Esophagus muscularis mucosa (tissue), 4 donors: ENCODE measurements around the gene TSSK2. TPM values are rescaled to one million over a fixed set of nuclear protein-coding genes. Genes with fewer than 3 reads are reported as not detected.

Source experiments
- DNase-seq: peaks from one replicate; pipeline ENCODE4 v3.0.0-alpha.2; 2017; ENCODE audit errors: extremely low spot score
- H3K27ac ChIP-seq, 4 donors: fragments of 200-600 bp; sonication (generic); replicated peaks in 1 of 4; 1 replicate in 3 of 4; 2 replicates in 1 of 4; pipeline ENCODE4 v1.5.1; 2016 to 2019; ENCODE audit warnings: mild to moderate bottlenecking in 1 of 4
- H3K27me3 ChIP-seq, 4 donors: fragments of 200-600 bp; sonication (generic); one replicate each; pipeline versions ENCODE4 v1.5.1 to v1.6.0; 2016 to 2019
- H3K36me3 ChIP-seq, 4 donors: fragments of 200-600 bp; sonication (generic); one replicate each; pipeline ENCODE4 v1.5.1; 2016 to 2019
- H3K4me1 ChIP-seq, 4 donors: fragments of 200-600 bp; sonication (generic); one replicate each; pipeline ENCODE4 v1.5.1; 2016 to 2019
- H3K4me3 ChIP-seq, 4 donors: fragments of 200-600 bp; sonication (generic); 1 replicate in 2 of 4; 2 replicates in 2 of 4; pipeline ENCODE4 v1.5.1; 2016 to 2019; ENCODE audit warnings: mild to moderate bottlenecking in 4 of 4, moderate library complexity in 1 of 4
- H3K9me3 ChIP-seq, 4 donors: fragments of 200-600 bp; sonication (generic); 1 replicate in 3 of 4; 2 replicates in 1 of 4; pipeline ENCODE4 v1.5.1; 2016 to 2019
- EP300 ChIP-seq: sonication (generic); formaldehyde crosslinking; IDR thresholded peaks from one replicate; pipeline ENCODE4 v1.6.1; 2017; ENCODE audit warnings: antibody characterized with exemption
- POLR2A ChIP-seq: fragments of 450-650 bp; IDR thresholded peaks from one replicate; pipeline ENCODE4 v1.6.1; 2017; ENCODE audit warnings: antibody characterized with exemption, moderate library complexity, mild to moderate bottlenecking, low read depth
- POLR2AphosphoS5 ChIP-seq, 2 donors: sonication (generic); formaldehyde crosslinking; IDR thresholded peaks; one replicate each; pipeline ENCODE4 v1.6.1; 2017; ENCODE audit warnings: antibody characterized with exemption in 2 of 2
- WGBS: methylation state at CpG from one replicate; pipeline ENCODE4 v1.1.5; 2018; 5-methylcytosine and 5-hydroxymethylcytosine counted together
- intact Hi-C: fragments of 100-400 bp; cut with DNase I; formaldehyde crosslinking; loops from one replicate; pipeline ENCODE4 v1.15.1; 2023
- total RNA-seq, 4 donors: library from RNA; depleted of rRNA; stranded (reverse); fragments of >200 nt; gene quantifications; one replicate each; pipeline versions ENCODE4 v1.1.0 to v1.2.1, GENCODE V29; 2016
- TF ChIP-seq, protein P1 (sequence below), 3 experiments: fragments of 200-600 bp in 2 of 3; fragments of 450-650 bp in 1 of 3; sonication (generic) in 2 of 3; IDR thresholded peaks; one replicate each; pipeline ENCODE4 v1.5.1; 2017 to 2019; ENCODE audit warnings: antibody characterized with exemption in 3 of 3, mild to moderate bottlenecking in 2 of 3, moderate library complexity in 1 of 3

TSSK2 gene
- total RNA-seq, 4 donors from 2014 or later: not detected

DNA sequence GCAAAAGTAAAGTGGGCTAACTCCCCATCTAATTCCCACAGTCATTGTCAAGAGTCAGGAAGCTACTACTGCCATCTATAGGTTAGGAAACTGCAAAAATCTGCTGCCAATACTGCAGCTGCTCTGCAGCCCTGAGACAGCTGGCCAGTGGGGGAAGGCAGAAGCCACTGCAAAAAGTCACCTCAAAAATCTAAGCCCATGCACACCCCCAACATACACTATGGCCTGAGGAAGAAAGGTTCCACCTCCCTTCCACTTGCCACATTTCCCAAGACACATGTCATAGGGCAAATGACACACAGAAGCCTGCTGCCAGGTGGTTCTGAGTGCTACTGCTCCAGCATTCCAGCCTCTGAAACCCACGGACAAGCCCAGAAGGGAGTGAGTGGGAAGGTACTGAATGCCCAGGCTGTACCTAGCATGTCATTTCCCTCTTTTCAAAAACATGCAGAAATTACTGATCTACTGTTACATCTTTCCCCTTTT is 45.8 kb upstream of the TSSK2 start:
- H3K27me3 ChIP-seq: no peaks in the 10 kb centered on the region
- 32% methylated on average over 1 of the region's 1 CpG for WGBS
- intact Hi-C loops: no loop called here
- no peak for DNase-seq
- no peak overlapping the region for H3K4me3 ChIP-seq
- no peaks in the 10 kb centered on the region for H3K9me3 ChIP-seq
- TF ChIP-seq, protein P1, sequence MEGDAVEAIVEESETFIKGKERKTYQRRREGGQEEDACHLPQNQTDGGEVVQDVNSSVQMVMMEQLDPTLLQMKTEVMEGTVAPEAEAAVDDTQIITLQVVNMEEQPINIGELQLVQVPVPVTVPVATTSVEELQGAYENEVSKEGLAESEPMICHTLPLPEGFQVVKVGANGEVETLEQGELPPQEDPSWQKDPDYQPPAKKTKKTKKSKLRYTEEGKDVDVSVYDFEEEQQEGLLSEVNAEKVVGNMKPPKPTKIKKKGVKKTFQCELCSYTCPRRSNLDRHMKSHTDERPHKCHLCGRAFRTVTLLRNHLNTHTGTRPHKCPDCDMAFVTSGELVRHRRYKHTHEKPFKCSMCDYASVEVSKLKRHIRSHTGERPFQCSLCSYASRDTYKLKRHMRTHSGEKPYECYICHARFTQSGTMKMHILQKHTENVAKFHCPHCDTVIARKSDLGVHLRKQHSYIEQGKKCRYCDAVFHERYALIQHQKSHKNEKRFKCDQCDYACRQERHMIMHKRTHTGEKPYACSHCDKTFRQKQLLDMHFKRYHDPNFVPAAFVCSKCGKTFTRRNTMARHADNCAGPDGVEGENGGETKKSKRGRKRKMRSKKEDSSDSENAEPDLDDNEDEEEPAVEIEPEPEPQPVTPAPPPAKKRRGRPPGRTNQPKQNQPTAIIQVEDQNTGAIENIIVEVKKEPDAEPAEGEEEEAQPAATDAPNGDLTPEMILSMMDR (IDR thresholded peaks at IDR 0.05): no peak
- TF ChIP-seq POLR2A (no peak), POLR2AphosphoS5 (IDR thresholded peaks at IDR 0.05) (no peak), EP300 (no peak)
- peaks cover 8 to 20% (median 10%) of the 10 kb centered on the region in 4 donors for H3K4me1 ChIP-seq
- H3K36me3 ChIP-seq: peaks cover 0 to 57% (median 38%) of the 10 kb centered on the region in 4 donors
- peak overlapping the region in 1 of 4 donors; percentile 24 for H3K27ac ChIP-seq

DNA sequence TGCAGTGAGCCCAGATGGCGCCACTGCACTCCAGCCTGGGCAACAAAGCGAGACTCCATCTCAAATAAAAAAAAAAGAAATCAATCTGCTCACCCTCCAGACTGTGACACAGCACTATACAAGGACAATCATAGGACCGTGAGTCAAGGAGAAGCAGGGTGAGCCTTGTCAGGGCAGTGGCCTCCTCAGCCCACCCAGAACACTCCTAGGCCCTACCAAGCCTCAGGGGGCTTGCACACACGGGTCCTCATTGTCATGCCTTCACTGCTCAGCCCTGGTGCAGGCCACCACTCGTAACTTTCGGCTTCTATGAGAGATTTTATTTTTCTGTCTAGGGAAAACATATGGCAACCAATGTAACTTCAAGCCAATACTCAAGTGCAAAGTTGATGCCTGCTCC is 44.7 kb upstream of the TSSK2 start:
- H3K27ac ChIP-seq: no peak overlapping the region
- intact Hi-C loops: no loop called here
- H3K9me3 ChIP-seq: no peaks in the 10 kb centered on the region
- no peaks in the 10 kb centered on the region for H3K27me3 ChIP-seq
- peaks cover 0 to 50% (median 35%) of the 10 kb centered on the region in 4 donors for H3K36me3 ChIP-seq
- H3K4me3 ChIP-seq: no peak overlapping the region
- WGBS: 97% methylated on average over 6 of the region's 6 CpGs
- no peak for DNase-seq
- H3K4me1 ChIP-seq: peaks cover 8 to 20% (median 10%) of the 10 kb centered on the region in 4 donors
- TF ChIP-seq EP300: no peak
- TF ChIP-seq, protein P1 (IDR thresholded peaks at IDR 0.05): no peak
- no peak for TF ChIP-seq POLR2AphosphoS5 (IDR thresholded peaks at IDR 0.05)
- TF ChIP-seq POLR2A: no peak

DNA sequence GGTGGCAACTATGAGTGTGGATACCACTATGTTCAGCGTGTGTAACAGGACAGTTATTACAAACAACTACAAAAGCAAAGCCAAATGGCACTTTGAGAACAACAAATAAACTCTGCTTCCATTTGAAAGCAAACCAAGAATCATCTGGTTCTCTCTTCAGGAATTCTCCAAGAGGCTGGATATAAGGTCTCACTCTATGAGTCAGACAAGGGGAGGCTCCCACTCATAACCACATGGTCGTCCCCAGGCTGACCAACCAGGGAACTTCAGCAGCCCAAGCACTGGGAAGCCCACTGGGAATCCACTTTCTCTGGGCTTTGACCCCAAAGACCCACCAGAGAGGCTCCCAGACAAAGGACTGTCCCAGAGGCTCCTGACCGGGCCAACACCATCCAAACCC is 44.2 kb upstream of the TSSK2 start:
- Histone ChIP-seq H3K36me3 (peaks cover 0 to 50% (median 35%) of the 10 kb centered on the region in 4 donors), H3K4me3 (no peak overlapping the region), H3K4me1 (peaks cover 8 to 20% (median 10%) of the 10 kb centered on the region in 4 donors), H3K27me3 (no peaks in the 10 kb centered on the region), H3K27ac (no peak overlapping the region), H3K9me3 (no peaks in the 10 kb centered on the region)
- DNase-seq: no peak
- WGBS: 92% methylated on average over 3 of the region's 3 CpGs
- intact Hi-C loops: no loop called here
- TF ChIP-seq POLR2AphosphoS5 (IDR thresholded peaks at IDR 0.05) (no peak), EP300 (no peak), POLR2A (no peak)
- TF ChIP-seq, protein P1 (IDR thresholded peaks at IDR 0.05): no peak

DNA sequence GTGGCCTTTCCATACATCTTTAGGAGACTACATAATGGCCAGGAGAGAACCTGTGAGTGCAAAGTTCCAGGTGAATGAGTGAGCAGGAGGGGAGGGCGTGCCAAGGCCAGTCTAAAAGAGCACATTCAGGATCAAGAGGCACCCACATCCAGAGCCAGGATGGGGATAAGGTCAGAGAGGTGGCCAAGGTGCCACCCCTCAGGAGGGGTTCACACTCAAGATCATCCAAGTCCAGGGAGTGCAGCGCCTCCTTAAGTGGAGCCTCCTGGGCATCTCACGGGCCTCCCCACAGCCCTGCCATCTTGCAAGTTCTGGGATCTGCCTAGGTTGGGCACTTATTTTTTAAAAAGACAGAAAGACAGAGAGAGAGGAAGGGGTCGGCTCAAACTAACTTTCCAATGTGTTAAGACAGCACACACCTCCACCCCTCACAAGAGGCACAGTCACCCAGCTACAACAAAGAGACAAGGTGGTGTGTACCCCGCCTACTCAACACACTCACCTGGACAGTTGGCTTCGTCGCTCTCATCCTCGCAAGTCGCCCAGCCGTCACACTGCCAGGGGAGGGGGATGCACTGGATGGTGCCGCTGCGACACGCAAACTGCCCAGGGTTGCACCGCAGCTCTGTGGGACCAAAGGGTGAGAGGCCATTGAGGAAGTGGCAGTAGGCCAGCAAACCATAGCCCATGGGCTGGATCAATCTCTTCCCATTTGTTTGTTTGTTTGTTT is 42.1 kb upstream of the TSSK2 start:
- intact Hi-C loops: no loop called here
- TF ChIP-seq, protein P1 (IDR thresholded peaks at IDR 0.05): no peak
- no peak for TF ChIP-seq POLR2AphosphoS5 (IDR thresholded peaks at IDR 0.05)
- TF ChIP-seq POLR2A: no peak
- no peak for TF ChIP-seq EP300
- Histone ChIP-seq H3K36me3 (peaks cover 0 to 48% (median 30%) of the 10 kb centered on the region in 4 donors), H3K4me1 (peaks cover 8 to 20% (median 10%) of the 10 kb centered on the region in 4 donors), H3K27ac (no peak overlapping the region), H3K27me3 (no peaks in the 10 kb centered on the region), H3K9me3 (no peaks in the 10 kb centered on the region), H3K4me3 (no peak overlapping the region)
- DNase-seq: no peak
- 96% methylated on average over 14 of the region's 14 CpGs for WGBS
